Activated CD4-positive, alpha-beta T cell treated with anti-CD3 and anti-CD28 coated beads for 48 hours (primary cell): ENCODE measurements around the gene MFF.

Experiments used
- DNase-seq: peaks from one replicate; pipeline ENCODE4 v3.0.0-alpha.2; 2020

Gene MFF, protein sequence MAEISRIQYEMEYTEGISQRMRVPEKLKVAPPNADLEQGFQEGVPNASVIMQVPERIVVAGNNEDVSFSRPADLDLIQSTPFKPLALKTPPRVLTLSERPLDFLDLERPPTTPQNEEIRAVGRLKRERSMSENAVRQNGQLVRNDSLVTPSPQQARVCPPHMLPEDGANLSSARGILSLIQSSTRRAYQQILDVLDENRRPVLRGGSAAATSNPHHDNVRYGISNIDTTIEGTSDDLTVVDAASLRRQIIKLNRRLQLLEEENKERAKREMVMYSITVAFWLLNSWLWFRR

DNA sequence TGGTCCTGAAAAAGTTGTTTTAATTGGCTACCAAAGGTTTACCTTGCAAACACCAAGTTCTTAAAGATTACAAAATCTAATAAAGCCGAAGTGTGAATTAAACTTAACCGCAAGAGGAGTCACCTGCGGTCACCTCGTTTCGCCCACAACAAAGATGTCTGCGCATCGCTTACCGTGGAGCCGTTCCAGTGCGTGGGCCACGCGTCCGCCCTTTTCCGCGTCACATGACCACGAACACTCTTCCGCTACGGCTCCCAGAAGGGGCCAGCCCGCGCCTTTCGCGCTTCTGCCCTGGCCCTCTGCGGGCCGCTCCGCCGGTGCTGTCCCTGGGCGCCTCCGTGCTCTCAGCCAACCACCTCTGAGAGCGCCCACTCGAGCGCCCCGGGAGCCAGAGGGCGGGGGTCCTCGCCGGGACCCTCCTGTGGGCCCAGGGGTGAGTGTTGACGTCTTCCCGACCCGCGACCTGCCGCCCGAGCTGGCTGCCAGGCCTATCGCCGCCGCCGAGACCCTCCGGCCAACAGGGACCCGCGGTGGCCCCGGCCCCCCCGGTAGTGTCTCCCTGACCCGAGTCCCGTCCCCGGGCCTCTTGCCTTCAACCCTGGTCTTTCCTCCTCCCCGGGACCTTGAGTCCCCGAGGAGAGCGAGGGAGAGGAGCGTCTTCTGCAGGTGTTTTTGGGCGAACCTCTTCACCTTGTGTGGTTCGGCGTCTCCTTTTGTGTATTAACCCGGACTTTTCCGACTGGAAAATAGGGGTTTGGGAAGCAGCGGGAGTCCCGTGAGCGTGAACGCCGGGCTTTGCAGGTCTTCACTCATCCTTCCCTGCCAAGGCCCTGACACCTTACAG is at the start of gene MFF:
Gene MFF, plus strand, starts transcription at position 257 of the 844 bp plus-strand sequence. CDS start 5,415 bp downstream, outside the sequence.
- peak; percentile 96 for DNase-seq

DNA sequence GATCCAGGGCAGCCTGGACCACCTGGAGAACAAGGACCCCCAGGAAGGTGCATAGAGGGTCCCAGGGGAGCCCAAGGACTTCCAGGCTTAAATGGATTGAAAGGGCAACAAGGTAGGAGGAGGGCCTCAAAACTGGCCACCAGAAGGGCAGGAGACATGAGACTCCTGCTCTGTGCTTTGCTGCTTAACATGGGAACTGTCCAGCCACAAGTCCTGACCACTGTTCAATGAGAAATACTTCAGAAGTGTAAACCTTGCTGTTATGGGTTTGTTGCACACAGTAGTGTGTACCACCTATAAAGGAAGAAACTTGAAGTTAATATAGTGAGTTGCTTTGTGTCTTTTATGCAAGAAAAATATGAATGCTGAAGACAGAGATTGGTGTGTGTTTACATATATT is 44.2 kb upstream of the MFF start:
- DNase-seq, result no peak

DNA sequence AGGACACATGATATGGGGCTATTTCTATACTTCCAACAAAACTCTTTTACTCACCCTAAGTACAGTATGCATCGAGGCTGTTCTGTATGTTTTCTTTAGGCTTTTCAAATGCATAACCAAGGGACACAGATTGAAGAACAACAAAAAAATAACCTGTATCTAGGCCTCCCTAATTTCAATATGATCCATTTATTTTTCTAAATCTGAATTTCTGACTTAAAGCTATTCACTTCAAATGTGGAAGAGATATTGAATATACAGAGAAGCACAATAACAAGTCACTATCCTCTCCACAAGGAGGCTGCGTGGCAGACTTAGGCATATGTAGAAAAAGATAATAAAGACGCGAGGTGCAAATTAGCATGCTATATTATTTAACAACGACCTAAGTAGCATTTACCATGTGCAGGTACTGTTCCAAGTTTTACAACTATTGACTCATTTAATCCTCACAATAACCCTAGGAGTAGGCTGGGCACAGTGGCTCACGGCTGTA is 39.3 kb upstream of the MFF start:
- no peak for DNase-seq

DNA sequence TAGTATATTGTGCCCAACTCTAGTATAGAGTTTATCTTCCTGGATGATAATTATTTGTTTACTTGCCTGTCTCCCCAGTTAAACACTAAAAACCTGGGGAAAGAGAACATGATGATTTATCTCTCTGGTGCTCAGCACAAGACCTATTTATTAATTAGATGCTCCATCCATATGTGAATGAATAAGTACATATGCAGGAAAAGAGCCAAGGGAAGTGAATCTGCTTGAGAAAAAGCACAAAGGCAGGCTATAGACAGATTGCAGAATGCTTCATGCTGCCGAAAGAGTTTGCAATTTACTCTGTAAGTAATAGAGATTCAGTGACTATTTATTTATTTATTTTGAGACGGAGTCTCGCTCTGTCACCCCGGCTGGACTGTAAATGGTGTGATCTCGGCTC is 37.3 kb upstream of the MFF start:
- DNase-seq, result no peak

DNA sequence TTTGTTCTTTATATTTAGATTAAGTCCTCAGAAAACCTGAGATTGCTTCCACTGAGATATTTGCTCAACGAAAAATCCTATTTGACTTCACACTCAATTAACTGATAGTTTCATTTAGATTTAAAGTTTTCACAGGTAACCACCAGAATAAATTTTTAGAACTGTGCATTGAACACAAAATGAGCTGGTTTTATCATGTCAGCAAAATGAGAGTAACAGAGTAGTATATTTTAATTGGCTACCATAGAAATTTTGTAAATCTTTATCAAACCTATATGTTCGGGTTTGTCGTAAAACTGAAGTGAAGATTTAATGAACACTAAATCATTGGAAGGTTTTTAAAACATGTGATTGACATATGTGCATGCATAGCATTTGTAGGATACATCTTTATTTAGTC is 32.7 kb upstream of the MFF start:
- no peak for DNase-seq

DNA sequence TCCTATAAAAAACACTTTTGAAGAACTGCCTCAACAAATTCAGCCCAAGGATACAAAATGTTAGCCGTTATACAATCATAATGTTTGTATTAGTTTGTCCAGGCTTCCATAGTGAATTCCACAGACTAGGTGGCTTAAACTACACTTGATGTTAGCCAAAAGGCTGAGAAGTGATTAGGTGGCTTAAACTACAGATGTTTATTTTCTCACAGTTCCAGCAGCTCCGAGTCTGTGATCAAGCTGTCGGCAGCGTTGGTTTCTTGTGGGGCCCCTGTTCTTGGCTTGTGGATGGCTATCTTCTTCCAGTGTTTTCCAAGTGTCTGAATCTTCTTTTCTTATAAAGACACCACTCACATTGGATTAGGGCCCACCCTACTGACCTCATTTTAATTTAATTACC is 31.5 kb upstream of the MFF start:
- DNase-seq, result no peak

DNA sequence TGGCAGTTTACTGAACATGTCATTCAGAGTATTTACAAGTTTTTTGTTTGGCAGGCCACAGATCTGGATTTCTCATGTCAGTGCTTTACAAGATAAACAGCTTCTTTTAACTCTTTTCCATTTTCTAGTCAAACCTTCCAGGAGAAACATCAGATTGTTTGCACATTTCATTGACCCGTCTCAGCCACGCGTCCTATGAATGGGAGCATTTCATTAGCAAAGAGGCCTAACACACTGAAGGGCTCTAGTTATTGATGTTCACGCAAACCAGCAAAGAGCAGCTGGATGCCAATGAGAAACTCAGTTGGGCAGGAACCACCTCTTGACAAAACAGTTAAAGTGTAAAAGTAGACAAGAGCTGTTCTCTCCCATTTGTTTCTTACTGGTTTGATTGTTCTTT is 29.2 kb upstream of the MFF start:
- no peak for DNase-seq

DNA sequence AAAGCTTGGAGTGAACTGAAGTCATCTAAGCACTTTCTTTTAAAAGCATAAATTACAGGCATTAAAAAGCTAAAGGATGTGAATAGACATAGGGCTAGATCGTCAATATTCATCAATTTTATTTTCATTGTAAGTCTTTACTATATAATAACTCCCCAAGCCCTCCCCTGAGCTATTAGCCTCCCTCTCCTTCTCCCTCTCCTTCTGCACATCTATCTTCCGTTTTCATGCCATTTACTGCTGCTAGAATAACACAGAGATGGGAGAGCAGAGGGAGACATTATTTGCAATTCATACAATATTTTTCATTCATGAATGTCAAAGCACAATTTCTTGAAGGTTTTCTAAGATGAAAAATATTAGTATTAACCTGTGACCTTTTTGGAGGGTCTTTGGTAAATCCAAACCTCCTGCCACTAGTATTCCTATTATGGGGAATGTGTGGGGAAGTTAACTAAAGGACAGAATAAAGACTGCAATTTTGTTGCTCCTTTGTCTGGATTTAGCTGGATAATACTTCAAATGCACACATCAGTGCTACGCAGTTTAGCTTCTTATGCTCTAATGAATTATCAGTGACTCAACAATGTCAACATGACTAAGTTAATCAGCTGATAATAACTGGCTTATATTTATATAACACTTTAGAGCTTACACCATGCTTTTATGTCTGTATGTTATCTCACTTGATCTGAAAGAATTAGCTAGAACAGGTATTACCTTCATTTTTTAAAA is 28.2 kb upstream of the MFF start:
- no peak for DNase-seq

DNA sequence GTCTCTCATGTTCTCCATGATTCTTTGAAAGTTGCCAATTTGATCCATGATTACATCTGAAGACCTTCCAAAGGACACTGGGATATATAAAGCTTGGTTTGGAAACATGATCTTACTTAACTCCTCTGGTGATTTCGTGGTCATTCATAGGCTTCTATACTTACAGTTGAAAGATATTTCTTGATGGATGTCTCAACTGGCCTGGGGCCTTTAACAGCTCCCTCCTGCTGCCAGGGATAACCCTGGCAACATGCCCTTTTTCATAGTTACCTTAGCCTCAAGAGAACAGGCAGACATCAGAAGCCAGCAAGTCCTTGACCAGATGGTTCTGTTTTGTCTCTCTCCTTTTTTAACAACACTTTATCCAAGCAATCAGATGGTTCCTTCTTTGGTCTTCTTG is 23.5 kb upstream of the MFF start:
- no peak for DNase-seq

DNA sequence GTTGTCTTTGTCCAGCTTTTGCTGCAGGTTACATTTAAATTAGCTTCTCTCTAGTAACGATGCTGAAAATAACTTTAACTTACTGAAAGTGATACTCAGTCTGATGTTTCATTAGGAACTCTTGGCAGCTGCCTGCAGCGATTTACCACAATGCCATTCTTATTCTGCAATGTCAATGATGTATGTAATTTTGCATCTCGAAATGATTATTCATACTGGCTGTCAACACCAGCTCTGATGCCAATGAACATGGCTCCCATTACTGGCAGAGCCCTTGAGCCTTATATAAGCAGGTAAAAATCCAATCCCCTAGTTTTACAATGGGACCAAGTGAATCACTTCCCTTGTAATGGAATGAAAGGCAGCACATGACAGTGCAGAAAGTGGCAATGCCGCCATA is 16.3 kb upstream of the MFF start:
- DNase-seq, result no peak

DNA sequence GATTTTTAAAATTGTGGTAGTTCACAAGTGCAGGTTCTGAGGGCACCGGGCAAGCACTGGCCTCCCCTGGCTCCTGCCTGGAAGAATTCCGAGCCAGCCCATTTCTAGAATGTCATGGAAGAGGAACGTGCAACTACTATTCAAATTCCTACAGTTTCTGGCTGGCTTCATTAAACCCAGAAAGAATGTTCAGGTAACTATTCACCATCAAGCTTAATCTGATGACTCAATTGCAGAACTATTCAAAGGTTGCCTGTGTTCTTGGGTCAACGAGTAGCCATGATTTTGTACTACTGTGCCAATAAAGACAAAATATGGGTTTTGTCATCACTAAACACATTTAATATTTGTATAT is 14.3 kb upstream of the MFF start:
- DNase-seq, result no peak

DNA sequence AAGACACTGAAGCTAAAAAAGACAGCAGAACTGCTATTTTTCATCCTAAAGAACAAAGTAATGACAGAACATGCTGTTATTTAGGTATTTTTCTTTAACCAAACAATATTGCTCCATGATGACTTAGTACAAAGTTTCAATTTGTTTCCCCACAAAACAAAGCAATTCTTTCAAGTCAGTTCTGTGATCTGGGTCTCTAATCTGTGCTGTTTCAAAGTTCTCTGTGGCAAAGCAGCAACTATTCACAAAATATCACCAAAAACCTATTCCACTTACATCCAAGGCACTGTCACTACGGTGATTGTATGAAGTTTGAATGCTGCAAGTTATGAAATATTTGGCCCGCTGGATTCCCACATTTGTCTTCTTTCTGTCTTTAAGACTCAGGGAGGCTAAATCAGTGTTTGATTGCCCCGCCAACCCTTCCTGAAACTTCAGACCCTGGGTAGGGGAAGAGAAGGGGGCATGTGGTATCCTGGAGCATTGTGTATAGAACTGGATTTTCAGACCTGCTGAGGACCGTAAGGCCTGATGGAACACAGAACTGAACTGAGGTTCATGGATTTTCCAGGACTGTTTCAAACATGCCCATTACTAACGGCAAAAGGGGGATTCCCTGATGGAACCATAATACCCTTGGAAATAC is 13.1 kb upstream of the MFF start:
- no peak for DNase-seq

DNA sequence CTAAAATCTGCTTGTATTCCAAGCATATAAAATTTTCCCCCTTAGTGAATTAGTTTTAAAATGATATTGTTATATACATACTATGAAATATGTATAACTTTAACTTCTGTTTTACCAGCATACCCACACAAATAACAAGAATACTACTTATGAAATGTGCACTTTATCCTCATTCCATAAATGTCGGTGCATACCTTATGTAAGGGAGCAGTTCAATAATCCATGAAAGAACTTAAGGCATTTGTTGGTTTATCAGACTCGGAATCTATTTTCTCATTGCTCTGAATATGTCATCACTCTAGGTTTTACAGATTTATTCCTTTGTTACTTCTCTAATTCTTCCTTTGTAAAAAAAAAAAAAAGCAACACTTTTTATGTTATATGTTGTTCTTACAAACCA is 12.5 kb upstream of the MFF start:
- no peak for DNase-seq

DNA sequence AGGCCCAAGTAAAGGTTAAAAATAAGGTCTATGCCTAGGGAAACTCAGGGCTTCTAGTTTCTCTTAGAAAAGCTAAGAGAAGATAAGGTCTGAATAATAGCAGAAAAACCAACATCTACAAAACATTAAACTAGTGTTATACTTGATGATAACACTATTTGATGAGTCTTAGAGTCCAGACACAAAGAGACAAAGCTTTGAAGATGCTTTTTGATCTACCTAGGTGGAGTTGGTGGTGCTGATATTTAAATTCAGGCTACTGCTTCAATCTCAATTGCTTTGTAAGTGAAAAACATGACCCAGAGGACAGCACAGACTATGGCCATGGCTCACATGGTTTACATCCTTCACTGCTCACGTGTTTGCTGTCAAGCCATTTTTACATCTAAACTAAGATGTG is 11.7 kb upstream of the MFF start:
- no peak for DNase-seq

DNA sequence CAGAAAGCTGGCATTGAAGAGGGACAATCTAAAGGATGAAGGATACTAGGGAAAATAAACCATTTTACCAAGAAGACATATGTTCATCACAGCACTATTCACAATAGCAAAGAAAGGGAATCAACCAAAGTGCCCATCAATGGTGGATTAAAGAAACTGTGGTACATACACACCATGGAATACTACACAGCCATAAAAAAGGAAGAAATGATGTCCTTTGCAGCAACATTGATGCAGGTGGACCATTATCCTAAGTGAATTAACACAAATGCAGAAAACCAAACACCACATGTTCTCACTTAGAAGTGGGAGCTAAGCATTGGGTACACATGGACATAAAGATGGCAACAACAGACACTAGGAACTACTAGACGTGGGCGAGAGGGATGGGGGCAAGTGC is 7.2 kb upstream of the MFF start:
- no peak for DNase-seq

DNA sequence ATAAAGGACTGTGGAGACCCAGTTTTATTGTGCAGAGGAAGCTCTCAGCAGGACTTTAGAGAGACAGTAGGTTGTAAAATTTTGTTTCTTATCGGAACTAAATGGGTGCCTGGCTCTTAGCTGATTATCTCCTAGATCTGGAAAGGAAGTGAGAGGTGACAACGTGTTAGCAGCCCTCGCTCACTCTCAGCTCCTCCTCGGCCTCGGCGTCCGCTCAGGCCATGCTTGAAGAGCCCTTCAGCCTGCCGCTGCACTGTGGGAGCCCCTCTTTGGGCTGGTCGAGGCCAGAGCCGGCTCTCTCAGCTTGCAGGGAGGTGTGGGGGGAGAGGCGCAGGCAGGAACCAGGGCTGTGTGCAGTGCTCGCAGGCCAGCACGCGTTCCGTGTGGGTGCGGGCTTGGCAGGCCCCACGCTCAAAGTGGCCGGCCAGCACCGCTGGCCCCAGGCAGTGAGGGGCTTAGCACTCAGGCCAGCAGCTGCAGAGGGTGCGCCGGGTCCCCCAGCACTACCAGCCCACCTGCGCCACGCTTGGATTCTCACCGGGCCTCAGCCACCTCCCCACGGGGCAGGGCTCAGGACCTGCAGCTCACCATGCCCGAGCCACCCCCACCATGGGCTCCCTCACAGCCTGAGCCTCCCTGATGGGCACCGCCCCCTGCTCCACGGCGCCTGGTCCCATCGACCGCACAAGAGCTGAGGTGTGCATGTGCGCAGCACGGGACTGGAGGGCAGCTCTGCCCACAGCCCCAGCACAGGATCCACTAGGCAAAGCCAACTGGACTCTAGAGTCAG is 4.6 kb upstream of the MFF start:
- no peak for DNase-seq

DNA sequence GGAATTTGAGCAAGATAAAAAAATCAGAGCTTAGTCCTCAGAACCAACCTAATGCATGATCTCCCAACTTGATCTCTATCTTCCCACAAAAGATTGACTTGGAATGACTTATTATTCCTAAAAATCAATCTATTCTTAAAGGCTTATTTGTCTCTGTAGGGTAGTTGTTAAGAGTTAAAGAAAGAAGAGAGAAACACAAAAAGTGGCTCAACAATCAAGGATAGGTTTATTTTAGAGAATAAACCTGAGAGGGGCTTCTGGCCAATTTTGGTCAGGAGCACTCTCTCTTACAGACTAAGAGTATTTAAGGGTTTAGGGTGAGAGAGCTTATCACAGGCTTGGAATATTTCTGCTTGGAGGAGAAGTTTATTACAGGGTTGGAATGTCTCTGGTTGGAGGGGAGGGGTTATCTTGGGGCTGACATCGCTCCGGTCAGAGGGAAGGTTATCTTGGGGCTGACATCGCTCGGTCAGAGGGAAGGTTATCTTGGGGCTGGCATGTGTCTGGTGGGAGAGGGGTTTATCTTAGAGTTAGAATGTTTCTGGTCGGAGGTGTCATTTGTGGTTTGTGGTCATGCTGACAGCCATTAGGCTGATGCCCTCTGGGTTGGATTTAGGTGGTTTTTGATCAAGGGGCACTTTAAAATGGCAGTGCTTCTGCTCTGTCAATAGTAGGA is 2.4 kb upstream of the MFF start:
- no peak for DNase-seq

DNA sequence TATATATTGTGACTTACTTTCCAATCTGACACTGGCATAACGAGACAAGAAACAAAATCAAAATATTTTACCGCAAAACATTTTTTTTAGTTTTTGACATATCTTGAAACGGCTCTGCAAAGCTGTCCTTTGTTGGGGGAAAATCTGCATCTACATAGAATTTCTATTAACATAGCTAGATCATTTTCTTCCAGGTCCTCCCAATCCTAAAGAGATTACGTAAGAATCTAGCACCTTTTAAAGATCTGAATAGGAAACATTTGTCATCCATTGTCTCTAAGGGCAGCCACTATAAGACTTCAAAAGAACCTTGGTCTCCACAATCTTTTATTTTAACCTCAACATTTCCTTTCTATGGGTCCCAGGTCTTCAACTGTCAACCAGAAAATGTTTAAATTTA is 1.2 kb upstream of the MFF start:
- no peak for DNase-seq

DNA sequence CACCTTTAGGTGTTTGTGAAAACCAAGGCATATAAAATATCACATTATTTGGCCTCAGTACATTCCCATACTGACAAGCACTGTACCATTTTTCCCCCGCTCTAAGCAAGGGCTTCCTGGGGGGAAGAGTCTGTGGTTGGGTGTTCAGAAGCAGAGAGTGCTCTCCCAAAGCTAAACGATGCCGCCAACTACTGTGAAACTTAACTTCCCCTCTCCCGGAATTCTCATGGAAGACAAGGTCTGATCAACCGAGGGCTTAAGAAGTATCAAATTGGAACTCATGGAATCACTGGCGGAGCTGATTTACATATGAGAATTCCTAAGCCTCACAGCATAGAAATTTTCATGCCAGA is 433 bp upstream of the MFF start:
- DNase-seq, result no peak

DNA sequence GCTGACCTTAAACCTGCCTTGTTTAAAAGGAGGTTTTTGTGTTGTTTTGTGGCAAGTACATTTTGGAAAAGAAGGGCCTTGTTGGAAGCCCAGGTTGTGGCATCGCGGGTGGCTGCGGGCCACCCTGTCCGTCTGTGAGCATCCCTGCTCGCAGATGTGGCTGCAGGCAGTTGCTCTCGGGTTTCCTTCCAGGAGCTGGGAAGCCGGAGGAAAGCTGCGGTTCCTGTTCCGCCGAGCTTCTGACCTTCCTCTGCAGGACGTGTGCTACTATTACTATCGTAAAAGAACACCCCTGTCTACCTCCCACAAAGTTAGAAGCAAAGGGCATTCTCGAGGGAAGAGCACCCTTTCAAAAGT is 766 bp downstream of the MFF start:
- DNase-seq, result peak; percentile 8

DNA sequence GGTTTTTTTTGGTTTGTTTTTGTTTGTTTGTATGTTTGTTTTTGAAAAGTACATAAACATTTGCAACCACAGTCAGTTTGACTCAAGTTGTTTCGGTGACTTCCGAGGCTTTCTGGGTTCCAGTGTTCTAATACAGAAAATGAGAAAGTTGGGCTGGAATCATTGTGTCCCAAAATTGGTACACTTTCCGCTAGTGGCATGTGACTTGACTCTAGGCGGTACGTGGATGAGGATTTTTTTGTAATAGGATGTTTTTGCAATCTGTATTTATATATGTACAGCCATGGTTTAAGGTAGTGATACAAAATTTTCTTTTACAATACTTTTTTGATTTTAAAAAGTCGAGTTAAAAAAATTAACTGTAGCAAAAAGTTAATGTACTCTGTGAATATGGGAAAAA is 1.7 kb downstream of the MFF start:
- DNase-seq, result no peak

DNA sequence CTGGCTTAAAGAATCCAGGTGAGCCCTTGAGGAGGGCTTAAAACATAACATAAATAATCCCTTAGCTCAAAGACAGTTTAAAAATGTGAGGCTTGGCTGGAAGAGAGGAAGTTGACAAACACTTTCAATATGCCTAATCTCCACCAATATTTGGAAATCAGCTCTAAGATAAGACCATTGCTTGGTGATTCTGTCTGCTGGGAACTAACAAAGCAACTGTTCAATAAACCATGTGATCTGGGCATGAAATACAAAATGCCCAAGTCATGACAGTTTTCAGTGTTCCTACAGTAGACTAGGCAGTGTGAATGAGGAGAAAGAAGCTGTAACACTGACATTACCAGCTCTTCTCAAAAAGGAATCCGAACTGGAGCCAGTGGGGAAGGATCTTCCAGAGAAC is 10.7 kb downstream of the MFF start:
- DNase-seq, result no peak
